Activated CD8-positive, alpha-beta memory T cell treated with anti-CD3 and anti-CD28 coated beads, Interleukin-2, amount 50 U/mL, for 1 hour (primary cell): ENCODE data around the gene TFE3.
"Not testable (repeated sequence)": the region's sequence is repeated elsewhere in the genome, so short reads cannot be mapped to it uniquely, and the experiment has no call there.

Experiments used
- DNase-seq: peaks from one replicate; pipeline ENCODE4 v3.0.0-alpha.2; 2020; ENCODE audit errors: extremely low read depth

Gene TFE3

GRCh38 chrX:49001521-49002090, 41.6 kb downstream of the TFE3 start:
- DNase-seq, result peak; percentile 42

GRCh38 chrX:49000636-49001035, 42.5 kb downstream of the TFE3 start:
- DNase-seq, result no peak

DNA sequence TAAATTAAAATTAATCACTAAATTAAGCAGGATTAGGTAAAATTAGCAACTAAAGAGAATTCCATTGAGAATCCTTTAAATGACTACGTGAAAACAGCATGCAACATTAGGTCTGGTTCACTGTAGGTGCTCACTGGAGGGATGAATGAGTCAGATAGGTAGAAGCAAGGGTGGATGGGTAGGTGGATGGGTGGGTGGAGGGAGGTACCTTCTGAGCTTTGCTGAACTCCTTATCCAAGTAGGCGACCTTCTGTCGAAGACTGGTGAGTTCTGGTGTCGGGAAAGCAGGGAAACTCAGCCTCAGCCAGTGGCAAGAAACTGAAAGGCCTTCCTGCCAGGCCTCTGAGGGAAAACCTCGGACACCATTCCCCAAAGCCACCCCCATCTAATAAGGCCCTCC, 44.1 kb downstream of the TFE3 start:
- no peak for DNase-seq

DNA sequence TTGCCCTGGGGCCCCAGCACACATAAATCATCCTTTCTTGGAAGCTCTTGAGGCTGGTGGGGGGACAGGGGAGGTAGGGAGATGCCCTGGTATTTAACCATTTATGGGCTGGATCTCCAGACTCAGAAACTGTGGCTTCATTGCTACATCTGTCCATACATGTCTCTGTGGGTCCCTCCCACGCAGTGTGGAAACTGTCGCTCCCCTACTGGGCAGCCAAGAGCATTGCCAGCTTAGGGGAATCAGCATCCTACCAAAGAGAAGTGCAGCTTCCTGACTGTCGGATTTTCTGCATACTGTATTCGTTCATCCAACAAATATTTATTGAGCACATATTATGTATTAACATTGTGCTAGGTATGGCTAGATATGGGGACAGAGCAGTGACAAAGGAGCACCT, 44.8 kb downstream of the TFE3 start:
- DNase-seq, result no peak

DNA sequence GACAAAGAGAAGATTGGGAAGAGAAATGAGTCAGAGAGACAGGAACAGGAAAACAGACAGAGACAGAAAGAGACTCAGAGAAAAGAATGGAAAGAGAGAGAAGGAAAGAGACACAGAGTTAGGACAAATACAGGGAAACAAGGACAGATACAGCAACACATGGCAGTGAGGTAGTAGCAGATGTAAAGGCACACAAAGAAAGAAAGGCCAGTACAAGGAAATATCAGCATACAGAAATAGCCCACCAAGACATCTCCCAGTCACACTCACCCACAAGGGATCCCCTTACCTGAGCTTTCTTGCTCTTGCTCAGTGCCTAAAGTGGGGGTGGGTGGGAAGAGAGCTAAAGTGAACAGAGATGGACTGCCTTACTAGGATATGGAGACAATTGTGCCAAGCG, 45.3 kb downstream of the TFE3 start:
- DNase-seq, result no peak

DNA sequence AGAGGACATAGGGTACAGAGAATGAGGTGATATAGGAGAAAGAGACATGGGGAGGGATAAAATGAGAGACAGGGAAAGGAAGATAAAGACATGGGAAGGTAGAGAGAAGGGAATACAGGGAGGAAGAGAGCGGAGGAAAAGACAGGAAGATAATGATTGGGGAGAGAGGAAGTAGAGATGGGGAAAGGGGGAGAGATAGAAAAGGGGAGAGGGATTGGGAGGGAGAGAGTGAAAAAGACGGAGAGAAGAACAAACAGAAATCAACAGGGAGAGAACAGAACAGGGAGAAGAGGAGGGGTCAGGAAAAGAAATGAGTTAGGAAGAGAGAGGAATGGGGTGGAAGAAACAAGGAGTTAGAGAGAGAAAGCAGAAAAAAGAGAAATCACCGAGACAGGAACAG, 45.7 kb downstream of the TFE3 start:
- no peak for DNase-seq

DNA sequence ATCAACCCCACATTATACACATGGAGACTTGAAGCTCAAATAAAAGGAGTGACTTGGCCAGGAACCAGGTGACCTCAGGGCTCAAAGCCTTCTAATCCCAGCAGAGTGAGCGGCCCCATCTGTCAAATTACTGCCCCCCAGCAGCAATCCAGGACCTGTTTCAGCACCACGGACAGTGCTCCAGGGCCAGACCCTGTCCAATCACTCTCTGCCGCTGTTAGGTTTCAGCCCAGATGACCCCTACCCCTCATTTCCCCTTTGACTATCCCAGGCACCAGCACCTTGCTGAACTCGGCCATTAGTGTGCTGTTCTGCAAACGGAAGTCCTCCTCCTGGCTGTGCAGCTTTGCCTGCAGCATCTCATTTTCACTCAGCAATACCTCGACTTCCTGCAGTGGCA, 46.2 kb downstream of the TFE3 start:
- DNase-seq, result no peak

DNA sequence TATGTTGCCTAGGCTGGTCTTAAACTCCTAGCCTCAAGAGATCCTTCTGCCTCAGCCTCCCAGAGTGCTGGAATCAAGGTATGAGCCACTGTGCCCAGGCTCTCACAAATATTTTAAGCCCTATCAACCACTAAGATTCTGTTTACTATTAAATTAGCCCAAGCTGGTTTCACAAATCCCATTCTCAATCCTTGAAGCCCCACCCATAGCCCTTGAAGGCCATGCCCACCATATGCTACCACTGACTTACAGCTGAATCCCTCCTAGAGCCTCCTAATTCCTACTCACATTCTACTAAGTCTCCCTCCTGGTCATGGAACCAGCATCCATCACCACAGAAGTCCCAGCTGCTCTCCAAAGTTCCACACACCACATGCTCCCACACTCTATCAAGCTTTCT, 50.8 kb downstream of the TFE3 start:
- no peak for DNase-seq

DNA sequence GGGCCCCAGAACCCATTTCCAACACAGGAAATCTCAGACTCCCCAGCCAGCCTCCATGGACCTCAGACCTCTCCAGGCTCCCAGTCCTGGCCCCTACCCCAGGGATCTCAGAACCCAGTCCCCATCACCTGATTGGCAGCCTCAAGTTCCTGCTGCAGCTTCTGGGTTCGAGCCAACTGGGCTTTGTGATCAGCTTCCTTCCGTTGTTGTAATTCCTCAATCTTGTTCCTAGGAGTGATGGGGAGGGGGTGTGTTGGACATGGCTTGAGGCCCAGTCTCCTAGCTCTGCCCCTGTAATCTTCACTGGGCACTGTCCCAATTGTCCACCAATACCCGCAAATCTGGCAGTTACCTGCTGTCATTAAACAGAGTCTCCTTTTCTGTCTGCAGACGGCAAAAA, 53.7 kb downstream of the TFE3 start:
- DNase-seq, result no peak

DNA sequence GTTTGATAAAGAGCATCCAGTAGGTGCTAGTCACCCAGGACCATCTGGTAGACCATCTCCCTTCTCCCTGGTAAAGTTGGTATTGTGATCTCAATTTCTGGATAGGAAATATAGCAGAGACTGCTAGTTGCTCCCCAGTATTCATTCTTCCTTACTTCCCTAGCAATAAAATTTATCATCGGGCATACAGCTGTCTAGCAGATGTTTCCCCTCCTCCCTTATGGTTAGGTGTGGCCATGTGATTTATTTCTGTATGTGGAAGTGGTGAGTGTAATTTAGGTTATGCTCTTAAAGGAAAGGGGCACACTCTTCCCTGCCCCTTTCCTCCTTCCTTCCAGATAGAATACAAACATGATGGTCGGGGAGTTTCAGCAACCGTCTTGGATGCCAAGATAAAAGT, 59.3 kb downstream of the TFE3 start:
- DNase-seq, result no peak

DNA sequence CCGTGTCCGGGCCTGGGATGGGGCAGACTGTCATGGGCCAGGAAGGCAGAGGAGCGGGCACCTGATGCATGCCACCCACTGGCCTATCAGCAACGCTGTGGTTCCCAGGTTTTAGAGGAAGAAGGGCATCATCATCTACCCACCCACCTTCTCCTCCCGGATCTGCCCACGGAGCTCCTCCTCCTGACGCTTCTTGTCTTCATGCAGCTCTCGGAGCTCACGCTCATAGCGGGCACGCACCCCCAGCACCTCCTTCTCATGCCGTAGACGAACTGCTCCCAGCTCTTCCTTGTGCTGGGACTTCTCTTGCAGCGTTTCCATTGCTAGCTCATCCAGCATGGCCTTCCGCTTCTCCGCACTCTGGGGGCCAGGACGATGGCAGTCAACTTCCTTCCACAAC, 60.1 kb downstream of the TFE3 start:
- no peak for DNase-seq

DNA sequence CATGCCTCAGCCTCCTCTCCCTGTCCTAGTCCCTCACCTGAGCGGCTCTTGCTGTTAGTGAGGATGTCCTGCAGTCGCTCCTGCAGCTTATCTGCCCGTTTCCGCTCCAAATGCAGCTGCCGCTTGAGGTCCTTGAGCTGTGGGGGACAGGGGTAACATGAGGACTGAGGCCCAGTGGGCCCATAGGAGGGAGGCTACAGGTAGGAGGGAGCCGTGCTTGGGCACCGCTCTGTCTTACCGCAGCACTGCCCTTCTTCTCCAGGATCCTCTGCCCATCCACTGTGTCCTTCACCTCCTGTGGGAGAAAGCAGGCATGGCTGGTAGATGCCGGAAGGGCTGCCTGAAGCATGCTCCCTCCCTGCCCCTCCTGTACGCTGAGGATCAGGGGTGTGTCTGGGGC, 62.0 kb downstream of the TFE3 start:
- DNase-seq, result no peak

DNA sequence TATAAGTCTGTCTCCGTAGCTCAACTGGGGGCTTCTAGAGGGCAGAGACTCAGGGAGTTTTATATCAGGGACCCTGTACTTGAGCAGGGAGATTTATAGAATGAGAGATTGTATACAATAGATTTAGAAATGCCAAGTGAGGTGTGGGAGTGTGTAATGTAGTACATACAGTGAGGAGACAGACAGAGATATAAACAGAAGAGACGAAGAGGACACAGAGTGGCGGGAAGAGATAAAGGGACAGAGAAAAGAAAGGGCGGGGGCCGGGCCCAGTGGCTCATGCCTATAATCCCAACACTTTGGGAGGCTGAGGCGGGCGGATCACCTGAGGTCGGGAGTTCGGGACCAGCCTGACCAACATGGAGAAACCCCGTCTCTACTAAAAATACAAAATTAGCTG, 62.8 kb downstream of the TFE3 start:
- DNase-seq, result not testable (repeated sequence)
